Parathyroid adenoma (tissue), 2 donors: ENCODE measurements around the gene GNG12.

Experiments
- H2AFZ ChIP-seq: fragments of 300-600 bp; sonication (generic); one replicate; pipeline ENCODE4 v1.7.0; 2017; ENCODE audit warnings: antibody characterized with exemption, mild to moderate bottlenecking
- H3K27ac ChIP-seq: fragments of 300-600 bp; sonication (generic); one replicate; pipeline ENCODE4 v1.7.0; 2017
- H3K27me3 ChIP-seq: fragments of 300-600 bp; sonication (generic); one replicate; pipeline ENCODE4 v1.7.0; 2017; ENCODE audit warnings: low read length; ENCODE audit not compliant: control insufficient read depth, insufficient read depth
- H3K36me3 ChIP-seq: fragments of 300-600 bp; sonication (generic); one replicate; pipeline ENCODE4 v1.7.0; 2017; ENCODE audit warnings: low read length; ENCODE audit not compliant: control insufficient read depth, insufficient read depth
- H3K4me1 ChIP-seq: fragments of 300-600 bp; sonication (generic); one replicate; pipeline ENCODE4 v1.7.0; 2017; ENCODE audit warnings: control low read depth
- H3K4me2 ChIP-seq: fragments of 300-600 bp; sonication (generic); one replicate; pipeline ENCODE4 v1.7.0; 2017; ENCODE audit warnings: low read length
- H3K4me3 ChIP-seq: fragments of 300-600 bp; sonication (generic); one replicate; pipeline ENCODE4 v1.7.0; 2017; ENCODE audit warnings: low read depth, low read length
- H3K79me2 ChIP-seq: fragments of 300-600 bp; sonication (generic); one replicate; pipeline ENCODE4 v1.7.0; 2017; ENCODE audit warnings: control low read depth
- H3K9ac ChIP-seq: fragments of 300-600 bp; sonication (generic); one replicate; pipeline ENCODE4 v1.7.0; 2017; ENCODE audit warnings: mild to moderate bottlenecking
- H3K9me3 ChIP-seq: fragments of 300-600 bp; sonication (generic); one replicate; pipeline ENCODE4 v1.7.0; 2017; ENCODE audit warnings: low read length; ENCODE audit not compliant: control insufficient read depth
- TF ChIP-seq, protein P1 (sequence below): fragments of 300-600 bp; sonication (generic); IDR thresholded peaks from one replicate; pipeline ENCODE4 v1.7.0; 2017; ENCODE audit warnings: antibody characterized with exemption, mild to moderate bottlenecking
- donor health status: primary hyperparathyroidism.

GNG12 gene

DNA sequence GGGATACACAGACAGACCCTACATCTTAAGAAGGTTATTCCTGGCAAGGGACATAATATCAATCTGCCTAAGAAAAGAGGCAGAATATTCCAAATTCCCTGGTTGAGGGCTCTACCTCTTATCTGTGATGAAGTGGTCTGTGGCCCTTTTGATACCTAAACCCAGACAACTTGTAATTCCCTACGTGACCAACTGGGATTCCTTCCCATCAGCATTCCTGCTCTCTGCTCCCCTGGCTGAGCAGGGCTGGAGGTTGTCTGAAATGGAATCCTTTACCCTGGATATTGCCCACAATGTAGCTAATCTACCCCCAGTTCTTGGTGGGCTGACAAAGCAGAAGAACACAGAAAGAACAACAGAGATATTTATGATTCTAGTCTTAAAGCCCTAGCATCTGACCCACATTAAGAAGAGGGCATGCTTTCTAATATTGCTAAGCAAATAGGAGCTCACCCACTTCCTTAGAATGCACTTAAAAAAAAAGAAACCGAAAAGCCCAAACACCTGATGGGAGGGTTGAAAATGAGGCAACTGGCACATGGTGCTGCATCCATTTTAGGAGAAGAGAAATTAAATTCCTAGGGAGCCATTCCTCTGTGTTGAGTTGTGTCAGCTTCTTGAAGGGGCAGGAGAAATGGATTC is 111.5 kb downstream of the GNG12 start:
- Histone ChIP-seq H2AFZ (no peak overlapping the region), H3K36me3 (no peaks in the 10 kb centered on the region), H3K4me2 (no peak overlapping the region), H3K4me3 (no peak overlapping the region), H3K27me3 (no peaks in the 10 kb centered on the region), H3K79me2 (peaks cover 11% of the 10 kb centered on the region), H3K9ac (no peak overlapping the region), H3K27ac (no peak overlapping the region), H3K4me1 (peaks cover 8% of the 10 kb centered on the region), H3K9me3 (no peaks in the 10 kb centered on the region)
- TF ChIP-seq, protein P1, sequence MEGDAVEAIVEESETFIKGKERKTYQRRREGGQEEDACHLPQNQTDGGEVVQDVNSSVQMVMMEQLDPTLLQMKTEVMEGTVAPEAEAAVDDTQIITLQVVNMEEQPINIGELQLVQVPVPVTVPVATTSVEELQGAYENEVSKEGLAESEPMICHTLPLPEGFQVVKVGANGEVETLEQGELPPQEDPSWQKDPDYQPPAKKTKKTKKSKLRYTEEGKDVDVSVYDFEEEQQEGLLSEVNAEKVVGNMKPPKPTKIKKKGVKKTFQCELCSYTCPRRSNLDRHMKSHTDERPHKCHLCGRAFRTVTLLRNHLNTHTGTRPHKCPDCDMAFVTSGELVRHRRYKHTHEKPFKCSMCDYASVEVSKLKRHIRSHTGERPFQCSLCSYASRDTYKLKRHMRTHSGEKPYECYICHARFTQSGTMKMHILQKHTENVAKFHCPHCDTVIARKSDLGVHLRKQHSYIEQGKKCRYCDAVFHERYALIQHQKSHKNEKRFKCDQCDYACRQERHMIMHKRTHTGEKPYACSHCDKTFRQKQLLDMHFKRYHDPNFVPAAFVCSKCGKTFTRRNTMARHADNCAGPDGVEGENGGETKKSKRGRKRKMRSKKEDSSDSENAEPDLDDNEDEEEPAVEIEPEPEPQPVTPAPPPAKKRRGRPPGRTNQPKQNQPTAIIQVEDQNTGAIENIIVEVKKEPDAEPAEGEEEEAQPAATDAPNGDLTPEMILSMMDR: no peak

DNA sequence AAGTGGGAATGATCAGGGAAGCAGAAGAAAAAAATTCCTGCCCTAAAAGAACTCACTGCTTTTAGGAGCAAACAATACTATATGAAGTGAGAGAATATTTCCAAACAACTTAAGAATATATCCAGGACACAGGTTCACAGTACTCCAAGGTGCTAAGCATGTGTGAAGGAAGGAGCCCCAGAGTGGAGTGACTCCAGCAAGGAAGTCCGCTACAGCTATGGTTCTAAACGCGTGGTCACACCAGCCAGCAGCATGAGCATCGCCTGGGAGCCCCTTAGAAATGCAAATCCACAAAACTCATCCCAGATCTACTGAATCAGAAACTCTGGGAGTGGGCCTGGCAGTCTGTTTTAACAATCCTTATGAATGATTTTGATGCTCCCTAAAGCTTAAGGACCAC is 112.2 kb downstream of the GNG12 start:
- Histone ChIP-seq H3K9me3 (no peaks in the 10 kb centered on the region), H3K27me3 (no peaks in the 10 kb centered on the region), H3K4me1 (peaks cover 8% of the 10 kb centered on the region), H3K79me2 (peaks cover 9% of the 10 kb centered on the region), H2AFZ (no peak overlapping the region), H3K4me3 (no peak overlapping the region), H3K9ac (no peak overlapping the region), H3K36me3 (no peaks in the 10 kb centered on the region), H3K27ac (no peak overlapping the region), H3K4me2 (no peak overlapping the region)
- TF ChIP-seq, protein P1: no peak

DNA sequence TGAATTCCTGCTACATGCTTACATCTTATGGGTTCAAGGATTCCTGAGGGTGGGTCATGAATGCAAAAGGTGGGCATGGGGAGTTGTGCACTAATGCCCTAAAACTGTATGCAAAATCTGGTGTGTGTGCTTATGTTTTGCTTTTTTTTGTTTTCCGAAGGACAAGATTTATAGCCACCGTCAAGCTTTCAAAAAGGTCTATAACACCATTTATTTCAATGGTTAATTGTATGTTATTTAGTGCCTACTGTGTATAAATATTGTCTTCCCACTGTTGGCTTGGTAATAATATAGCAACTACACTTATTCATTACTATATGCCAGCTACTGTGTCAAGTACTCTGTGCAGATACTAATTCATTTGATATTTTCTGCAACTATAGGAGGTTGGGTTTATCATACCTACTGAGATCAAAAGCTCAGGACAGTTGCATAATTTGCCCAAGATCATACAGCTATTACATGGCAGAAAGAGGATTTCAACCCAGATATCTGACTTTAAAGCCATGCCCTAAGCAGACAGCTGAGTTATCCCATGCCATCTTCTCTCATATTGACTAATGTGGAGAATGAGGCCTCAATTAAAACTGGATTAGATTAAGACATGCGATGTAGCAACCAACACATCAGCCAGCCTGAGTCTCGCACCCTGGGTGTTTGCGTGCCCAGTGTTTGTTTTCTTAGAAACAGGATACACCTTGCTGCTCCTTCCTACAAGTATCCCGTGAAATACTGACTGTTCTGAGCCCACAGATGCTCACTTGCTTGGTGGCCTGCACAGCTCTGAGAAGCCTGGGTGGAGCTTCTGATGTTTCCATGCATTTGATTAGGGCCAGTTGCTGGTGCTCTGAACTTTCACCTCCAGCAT is 113.7 kb downstream of the GNG12 start:
- Histone ChIP-seq H3K27me3 (no peaks in the 10 kb centered on the region), H2AFZ (no peak overlapping the region)
- TF ChIP-seq, protein P1: no peak

DNA sequence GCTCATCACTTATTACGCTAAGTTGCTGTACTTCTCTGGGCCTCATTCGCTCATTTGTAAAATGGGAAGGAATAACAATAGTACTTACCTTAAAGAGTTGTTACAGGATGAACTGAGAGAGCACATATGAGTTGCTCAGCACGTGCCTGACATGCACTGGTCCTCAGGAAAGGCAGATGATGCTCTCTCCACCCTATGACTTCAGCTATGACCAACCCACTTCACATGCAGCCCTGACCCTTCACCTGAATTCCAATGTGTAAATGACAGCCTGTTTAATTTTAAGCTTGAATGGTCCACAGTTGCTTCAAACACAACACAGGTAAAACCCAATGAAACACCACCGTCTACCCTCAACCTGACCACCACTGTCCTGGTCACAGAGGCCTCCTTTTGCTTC is 115.4 kb downstream of the GNG12 start:
- TF ChIP-seq, protein P1: no peak
- Histone ChIP-seq H3K4me3 (no peak overlapping the region), H3K27me3 (no peaks in the 10 kb centered on the region), H3K4me2 (no peak overlapping the region), H2AFZ (no peak overlapping the region), H3K9me3 (no peaks in the 10 kb centered on the region), H3K36me3 (no peaks in the 10 kb centered on the region), H3K9ac (no peak overlapping the region), H3K27ac (no peak overlapping the region), H3K4me1 (peaks cover 2% of the 10 kb centered on the region), H3K79me2 (peaks cover 5% of the 10 kb centered on the region)

More for the DNA sequence above, 113.7 kb downstream of the GNG12 start:
- H3K4me3 ChIP-seq: no peak overlapping the region
- H3K9ac ChIP-seq: no peak overlapping the region
- H3K79me2 ChIP-seq: peaks cover 8% of the 10 kb centered on the region
- no peak overlapping the region for H3K4me2 ChIP-seq
- H3K9me3 ChIP-seq: no peaks in the 10 kb centered on the region
- peaks cover 8% of the 10 kb centered on the region for H3K4me1 ChIP-seq
- H3K36me3 ChIP-seq: no peaks in the 10 kb centered on the region
- H3K27ac ChIP-seq: no peak overlapping the region
